ENCODE data around the gene TH.

GRCh38 chr11:2180347-2180746, 8.7 kb upstream of the TH start:
- no peak for TF ChIP-seq CTCF (conservative IDR thresholded peaks at IDR 0.05; ENCODE audit: low read length)
- no peak for TF ChIP-seq EZH2phosphoT487 (IDR thresholded peaks at IDR 0.05; ENCODE audit: borderline replicate concordance, low read depth, low read length)

Data from OCI-LY7 (cell line).